H9 (cell line): ENCODE measurements around the gene KCNA5. TPM values are rescaled to one million over a fixed set of nuclear protein-coding genes. Genes with fewer than 3 reads are reported as not detected.

ENCODE experiments used
- DNase-seq: peaks from one replicate; pipeline ENCODE4 v3.0.0-alpha.2; 2017
- H2AFZ ChIP-seq: one replicate; pipeline ENCODE4 v1.6.1; 2013; ENCODE audit warnings: mild to moderate bottlenecking, low read length, control low read depth, moderate library complexity
- H2AK5ac ChIP-seq: 2 replicates; pipeline ENCODE4 v1.6.1; 2013; ENCODE audit warnings: low read length, control low read depth, mixed read lengths; ENCODE audit not compliant: insufficient read length
- H2BK120ac ChIP-seq: one replicate; pipeline ENCODE4 v1.6.1; 2013; ENCODE audit warnings: low read depth, mild to moderate bottlenecking, low read length, control low read depth, inconsistent platforms; ENCODE audit not compliant: poor library complexity, severe bottlenecking
- H2BK12ac ChIP-seq: 2 replicates; pipeline ENCODE4 v1.6.1; 2013; ENCODE audit warnings: low read length, control low read depth, mixed read lengths, low read depth; ENCODE audit not compliant: insufficient read length
- H2BK15ac ChIP-seq: 2 replicates; pipeline ENCODE4 v1.6.1; 2013; ENCODE audit warnings: low read depth, low read length, control low read depth
- H2BK20ac ChIP-seq: one replicate; pipeline ENCODE4 v1.6.1; 2013; ENCODE audit warnings: low read depth, mild to moderate bottlenecking, low read length, control low read depth, inconsistent platforms; ENCODE audit not compliant: poor library complexity, severe bottlenecking
- H2BK5ac ChIP-seq: 2 replicates; pipeline ENCODE4 v1.6.1; 2013; ENCODE audit warnings: low read length, control low read depth, mixed read lengths; ENCODE audit not compliant: insufficient read length
- H3K14ac ChIP-seq: 2 replicates; pipeline ENCODE4 v1.6.1; 2013; ENCODE audit warnings: low read length, control low read depth; ENCODE audit not compliant: insufficient read depth
- H3K18ac ChIP-seq: 2 replicates; pipeline ENCODE4 v1.6.1; 2013; ENCODE audit warnings: low read depth, mild to moderate bottlenecking, mixed read lengths, low read length, control low read depth; ENCODE audit not compliant: insufficient read length
- H3K23ac ChIP-seq: 2 replicates; pipeline ENCODE4 v1.6.1; 2013; ENCODE audit warnings: low read length, control low read depth, mixed read lengths, low read depth; ENCODE audit not compliant: insufficient read length
- H3K23me2 ChIP-seq: 2 replicates; pipeline ENCODE4 v1.6.1; 2013; ENCODE audit warnings: low read depth, mild to moderate bottlenecking, mixed read lengths, low read length, control low read depth; ENCODE audit not compliant: insufficient read length, poor library complexity, severe bottlenecking
- H3K27ac ChIP-seq: 2 replicates; pipeline ENCODE4 v1.5.1; 2013; ENCODE audit warnings: low read length, control low read depth, mixed read lengths, low read depth; ENCODE audit not compliant: insufficient read length
- H3K27me3 ChIP-seq: 2 replicates; pipeline ENCODE4 v1.6.1; 2013; ENCODE audit warnings: low read length, control low read depth, inconsistent platforms; ENCODE audit not compliant: insufficient read depth
- H3K4ac ChIP-seq: 2 replicates; pipeline ENCODE4 v1.6.1; 2013; ENCODE audit warnings: low read depth, mild to moderate bottlenecking, control low read depth, inconsistent platforms, low read length, moderate library complexity
- H3K4me1 ChIP-seq: 2 replicates; pipeline ENCODE4 v1.6.1; 2013; ENCODE audit warnings: low read length, control low read depth, inconsistent platforms; ENCODE audit not compliant: insufficient read depth
- H3K4me2 ChIP-seq: 2 replicates; pipeline ENCODE4 v1.6.1; 2013; ENCODE audit warnings: low read length, control low read depth, mixed read lengths; ENCODE audit not compliant: insufficient read length, insufficient read depth
- H3K56ac ChIP-seq: 2 replicates; pipeline ENCODE4 v1.6.1; 2013; ENCODE audit warnings: low read depth, mild to moderate bottlenecking, mixed read lengths, low read length, control low read depth; ENCODE audit not compliant: insufficient read length
- H3K79me1 ChIP-seq: 2 replicates; pipeline ENCODE4 v1.6.1; 2013; ENCODE audit warnings: low read depth, mild to moderate bottlenecking, moderate library complexity, low read length, control low read depth, inconsistent platforms; ENCODE audit not compliant: insufficient read depth, poor library complexity, severe bottlenecking
- H3K79me2 ChIP-seq: 2 replicates; pipeline ENCODE4 v1.6.1; 2013; ENCODE audit warnings: low read length, control low read depth, inconsistent platforms; ENCODE audit not compliant: insufficient read depth
- H3K9ac ChIP-seq: 2 replicates; pipeline ENCODE4 v1.6.1; 2013; ENCODE audit warnings: low read length, control low read depth, mixed read lengths; ENCODE audit not compliant: insufficient read length; ENCODE audit errors: extremely low read depth
- H3K9me3 ChIP-seq: one replicate; pipeline ENCODE4 v1.6.1; 2013; ENCODE audit warnings: low read depth, low read length, inconsistent platforms; ENCODE audit not compliant: control insufficient read depth
- H3T11ph ChIP-seq: one replicate; pipeline ENCODE4 v1.6.1; 2013; ENCODE audit warnings: mild to moderate bottlenecking, low read length, control low read depth, inconsistent platforms
- H4K20me1 ChIP-seq: one replicate; pipeline ENCODE4 v1.6.1; 2013; ENCODE audit not compliant: control insufficient read depth, insufficient read length, insufficient read depth
- H4K5ac ChIP-seq: 2 replicates; pipeline ENCODE4 v1.6.1; 2013; ENCODE audit warnings: low read depth, mild to moderate bottlenecking, mixed read lengths, low read length, control low read depth; ENCODE audit not compliant: insufficient read length
- H4K8ac ChIP-seq: replicated peaks from 2 replicates; pipeline ENCODE4 v1.6.1; 2013; ENCODE audit warnings: low read length, control low read depth, mixed read lengths, low read depth; ENCODE audit not compliant: insufficient read length
- H4K91ac ChIP-seq: 2 replicates; pipeline ENCODE4 v1.6.1; 2013; ENCODE audit warnings: low read depth, mild to moderate bottlenecking, moderate library complexity, mixed read lengths, low read length, control low read depth; ENCODE audit not compliant: insufficient read length
- H3K27ac Mint-ChIP-seq, 3 experiments: 2 replicates in 2 of 3; 3 replicates in 1 of 3; pipeline ENCODE4 v1.8.0; 2020 to 2021; ENCODE audit warnings: mixed read lengths in 3 of 3, mild to moderate bottlenecking in 1 of 3, moderate library complexity in 1 of 3
- H3K27me3 Mint-ChIP-seq: 2 replicates; pipeline ENCODE4 v1.8.0; 2021; ENCODE audit warnings: low read depth, mild to moderate bottlenecking, moderate library complexity, mixed read lengths
- H3K36me3 Mint-ChIP-seq, 3 experiments: 2 replicates in 2 of 3; 3 replicates in 1 of 3; pipeline ENCODE4 v1.8.0; 2020 to 2021; ENCODE audit warnings: low read depth in 3 of 3, mixed read lengths in 3 of 3; ENCODE audit not compliant: insufficient read depth in 1 of 3
- H3K4me1 Mint-ChIP-seq, 2 experiments: 2 replicates each; pipeline ENCODE4 v1.8.0; 2020; ENCODE audit warnings: mixed read lengths in 2 of 2
- H3K4me3 Mint-ChIP-seq, 2 experiments: 2 replicates in 1 of 2; 3 replicates in 1 of 2; pipeline ENCODE4 v1.8.0; 2020 to 2021; ENCODE audit warnings: mild to moderate bottlenecking in 2 of 2, mixed read lengths in 2 of 2, moderate library complexity in 1 of 2
- H3K9me3 Mint-ChIP-seq, 2 experiments: 2 replicates in 1 of 2; 3 replicates in 1 of 2; pipeline ENCODE4 v1.8.0; 2020; ENCODE audit warnings: mild to moderate bottlenecking in 2 of 2, mixed read lengths in 2 of 2, moderate library complexity in 1 of 2
- CTCF ChIP-seq: fragments of 200-600 bp; sonication (generic); conservative IDR thresholded peaks from 3 replicates; pipeline ENCODE4 v1.8.0; 2021; ENCODE audit warnings: antibody characterized with exemption, mild to moderate bottlenecking
- WGBS: extraction: QIAGEN DNeasy Blood & Tissue Kit; methylation state at CpG from one replicate; pipeline ENCODE4 v1.1.7; 2013; ENCODE audit warnings: missing lambda C conversion rate, low lambda C conversion rate, mixed read lengths; ENCODE audit not compliant: insufficient read length; ENCODE audit errors: extremely low coverage; 5-methylcytosine and 5-hydroxymethylcytosine counted together
- total RNA-seq: library from RNA; stranded (reverse); gene quantifications from 2 replicates; pipeline ENCODE4 v1.2.1, GENCODE V29; 2021

The KCNA5 gene
- total RNA-seq, 1 experiment from 2014 or later = 0.22 TPM

GRCh38 chr12:5085896-5086295 lies 42.2 kb downstream of the KCNA5 start:
- WGBS = no CpG with 5 or more reads among the region's 3 CpGs
- Mint-ChIP-seq H3K36me3 (no peaks in the 10 kb centered on the region), H3K27ac (no peak overlapping the region), H3K4me1 (peaks cover 4 to 8% of the 10 kb centered on the region in 2 experiments), H3K4me3 (no peak overlapping the region), H3K9me3 (no peaks in the 10 kb centered on the region), H3K27me3 (peaks cover 10% of the 10 kb centered on the region)
- H3K79me1 ChIP-seq = no peaks in the 10 kb centered on the region
- no peak overlapping the region for H3K14ac ChIP-seq
- H2BK5ac ChIP-seq = no peak overlapping the region
- no peak overlapping the region for H2BK20ac ChIP-seq
- no peak overlapping the region for H3K27ac ChIP-seq
- DNase-seq = no peak
- H2BK15ac ChIP-seq = no peak overlapping the region
- no peak overlapping the region for H3T11ph ChIP-seq
- H3K79me2 ChIP-seq = no peaks in the 10 kb centered on the region
- no peak overlapping the region for H3K56ac ChIP-seq
- H3K18ac ChIP-seq = no peak overlapping the region
- H3K23ac ChIP-seq = no peak overlapping the region
- H2BK12ac ChIP-seq = no peak overlapping the region
- no peaks in the 10 kb centered on the region; the same call in 1 of the 2 replicates for H3K4me1 ChIP-seq
- no peaks in the 10 kb centered on the region for H4K20me1 ChIP-seq
- no peak overlapping the region for H3K4ac ChIP-seq
- H2AFZ ChIP-seq = no peak overlapping the region
- no peak overlapping the region for H2BK120ac ChIP-seq
- H3K23me2 ChIP-seq = no peaks in the 10 kb centered on the region
- H3K9ac ChIP-seq = no peak overlapping the region
- no peak overlapping the region for H3K4me2 ChIP-seq
- H4K91ac ChIP-seq = no peak overlapping the region
- no peak overlapping the region for H2AK5ac ChIP-seq
- H3K27me3 ChIP-seq = no peaks in the 10 kb centered on the region
- no peaks in the 10 kb centered on the region for H3K9me3 ChIP-seq
- no peak for TF ChIP-seq CTCF
- no peak overlapping the region for H4K5ac ChIP-seq
- no peak overlapping the region for H4K8ac ChIP-seq
